GM18907 (cell line): ENCODE measurements around the gene FXN.
A peak's percentile ranks its signal among the peaks of the same experiment; 100 is the strongest.
"Not testable (repeated sequence)": the region's sequence is repeated elsewhere in the genome, so short reads cannot be mapped to it uniquely, and the experiment has no call there.

ENCODE experiments used
- ATAC-seq: cut with Tn5 transposase; IDR thresholded peaks from one replicate; pipeline ENCODE4 v1.9.1; 2021; ENCODE audit warnings: mild to moderate bottlenecking, moderate library complexity; ENCODE audit not compliant: unreplicated experiment

The FXN gene

DNA sequence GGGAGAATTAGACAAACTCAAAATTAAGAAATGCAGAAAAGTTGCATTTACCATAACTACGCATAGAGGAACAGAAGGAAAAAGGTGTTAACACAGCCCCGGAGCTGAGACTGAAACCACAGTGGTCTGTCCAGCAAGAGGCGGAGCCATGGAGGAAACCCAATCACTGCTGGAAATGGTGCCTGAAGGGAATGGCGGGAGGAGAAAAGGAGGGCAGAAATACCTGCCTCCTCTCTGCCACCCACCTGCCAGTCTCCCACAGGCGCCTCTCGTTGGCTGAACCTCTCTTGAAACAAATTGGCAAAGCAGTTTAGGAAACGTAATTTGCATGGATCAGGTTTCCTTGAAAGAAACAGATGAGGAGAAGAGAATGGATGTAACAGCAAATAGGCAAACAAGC, 11.9 kb upstream of the FXN start:
- ATAC-seq = no peak

GRCh38 chr9:69027355-69028097, 8.0 kb upstream of the FXN start:
- peak; percentile 86 for ATAC-seq

GRCh38 chr9:69028754-69029153, 6.8 kb upstream of the FXN start:
- ATAC-seq = no peak

GRCh38 chr9:69029535-69029934, 6.0 kb upstream of the FXN start:
- no peak for ATAC-seq

DNA sequence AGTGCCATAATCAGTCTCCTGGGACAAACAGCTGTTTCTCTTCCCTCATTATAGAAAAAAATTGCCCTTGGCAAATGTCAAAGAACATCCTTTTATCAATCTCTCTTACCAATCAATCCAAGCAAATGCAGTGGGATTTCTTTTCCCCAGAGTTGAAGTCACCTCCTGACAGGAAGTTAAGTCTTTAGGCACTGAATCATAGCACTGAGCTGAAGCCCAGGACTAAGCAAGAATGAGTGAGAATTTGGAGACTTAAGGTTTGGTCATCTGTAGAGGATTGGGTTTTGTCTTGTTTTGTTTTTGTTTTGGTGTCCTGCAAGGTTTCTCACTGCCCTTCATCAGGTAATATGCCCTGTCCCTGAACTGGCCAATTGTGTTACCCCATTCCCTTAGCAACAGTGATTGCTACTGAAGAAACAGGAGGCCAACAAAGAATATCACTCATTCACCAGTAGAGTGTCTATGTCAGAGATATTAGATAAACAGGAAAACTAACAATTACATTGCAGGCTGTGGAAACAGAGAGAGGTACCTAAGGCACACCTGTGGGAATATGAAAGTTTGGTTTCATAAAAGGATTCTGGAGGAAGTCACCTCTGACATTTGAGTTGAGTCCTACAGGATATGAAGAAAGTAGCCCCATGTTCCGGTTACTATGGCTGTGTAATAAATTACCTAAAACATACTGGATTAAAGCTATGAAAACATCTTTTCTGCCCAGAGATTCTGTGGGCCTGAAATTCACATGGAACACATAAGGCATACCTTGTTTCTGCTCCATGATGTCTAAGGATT, 4.5 kb upstream of the FXN start:
- no peak for ATAC-seq

DNA sequence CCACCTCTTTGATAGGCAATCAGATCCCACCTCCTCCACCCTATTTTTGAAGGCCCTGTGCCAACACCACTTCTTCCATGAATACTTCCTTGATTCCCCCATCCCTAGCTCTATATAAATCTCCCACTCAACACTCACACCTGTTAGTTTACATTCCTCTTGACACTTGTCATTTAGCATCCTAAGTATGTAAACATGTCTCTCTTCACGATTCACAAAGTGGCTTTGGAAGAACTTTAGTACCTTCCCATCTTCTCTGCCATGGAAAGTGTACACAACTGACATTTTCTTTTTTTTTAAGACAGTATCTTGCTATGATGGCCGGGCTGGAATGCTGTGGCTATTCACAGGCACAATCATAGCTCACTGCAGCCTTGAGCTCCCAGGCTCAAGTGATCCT, 1.5 kb upstream of the FXN start:
- no peak for ATAC-seq

- peak; percentile 35 for ATAC-seq
Observed at GRCh38 chr9:69036309-69036708, 757 bp downstream of the FXN start.

GRCh38 chr9:69036799-69037198, 1.2 kb downstream of the FXN start:
- ATAC-seq = no peak

DNA sequence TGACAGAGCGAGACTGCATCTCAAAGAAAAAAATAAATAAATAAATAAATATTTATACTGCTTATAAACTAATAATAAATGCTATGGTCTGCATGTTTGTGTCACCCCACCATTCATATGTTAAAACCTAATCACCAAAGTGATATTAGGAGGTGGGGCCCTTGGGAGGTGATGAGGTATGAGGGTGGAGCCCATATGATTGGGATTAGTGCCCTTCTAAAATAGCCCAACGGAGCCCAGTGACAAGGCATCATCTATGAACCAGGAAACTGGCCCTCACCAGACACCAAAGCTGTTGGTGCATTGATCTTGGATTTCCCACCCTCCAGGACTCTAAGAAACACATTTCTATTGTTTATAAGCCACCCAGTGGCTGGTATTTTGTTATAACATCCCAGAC, 5.1 kb downstream of the FXN start:
- ATAC-seq = no peak

- ATAC-seq = no peak
Observed at GRCh38 chr9:69044240-69045219, 9.0 kb downstream of the FXN start.

DNA sequence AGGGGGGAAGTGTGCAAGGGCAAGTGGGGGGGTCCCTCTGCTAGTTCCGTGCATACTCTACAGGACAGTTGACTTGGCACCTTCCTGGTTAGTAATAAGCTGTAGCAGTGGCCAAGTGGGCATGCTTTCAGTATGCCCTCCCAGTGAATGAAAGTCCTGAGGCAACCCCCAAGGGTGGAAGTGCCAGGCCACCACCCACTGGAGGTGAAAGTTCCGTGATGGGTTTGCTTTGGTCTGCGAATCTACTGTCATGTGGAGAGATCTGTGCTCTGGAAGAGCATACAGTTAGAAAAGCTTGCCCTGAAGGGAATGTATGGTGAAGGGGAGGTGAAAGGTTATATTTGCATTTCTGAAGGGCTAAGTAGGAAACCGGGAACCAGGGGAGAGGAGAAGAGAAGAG, 10.3 kb downstream of the FXN start:
- ATAC-seq = no peak

GRCh38 chr9:69046723-69047122, 11.2 kb downstream of the FXN start:
- ATAC-seq = no peak

GRCh38 chr9:69047371-69047770, 11.8 kb downstream of the FXN start:
- no peak for ATAC-seq

- no peak for ATAC-seq
Observed at GRCh38 chr9:69049094-69049493, 13.5 kb downstream of the FXN start.

GRCh38 chr9:69050936-69051335, 15.4 kb downstream of the FXN start:
- not testable (repeated sequence) for ATAC-seq

- no peak for ATAC-seq
Observed at GRCh38 chr9:69054989-69055388, 19.4 kb downstream of the FXN start.

GRCh38 chr9:69056191-69056815, 20.8 kb downstream of the FXN start:
- no peak for ATAC-seq

DNA sequence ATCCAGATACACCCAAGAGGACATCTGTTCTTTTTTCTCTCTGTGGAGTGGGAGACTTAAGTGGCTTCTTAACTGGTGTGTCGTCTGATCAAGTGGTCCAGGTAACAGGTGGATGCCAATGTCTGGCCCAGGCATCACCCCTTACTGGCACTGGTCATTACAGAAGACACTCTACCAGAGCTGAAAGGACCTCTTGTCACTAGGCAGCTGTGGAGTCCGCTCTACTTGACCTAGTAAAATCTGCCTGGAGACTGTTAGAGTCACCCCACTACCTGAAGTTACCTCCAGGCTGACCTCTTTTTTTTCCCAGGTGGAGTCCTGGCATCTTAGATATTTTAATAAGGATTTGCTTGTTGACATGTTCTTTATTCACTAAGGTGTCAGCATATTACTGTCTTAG, 22.5 kb downstream of the FXN start:
- ATAC-seq = no peak

GRCh38 chr9:69060766-69061165, 25.2 kb downstream of the FXN start:
- no peak for ATAC-seq

GRCh38 chr9:69062195-69062594, 26.6 kb downstream of the FXN start:
- ATAC-seq = no peak

- ATAC-seq = no peak
Observed at GRCh38 chr9:69063839-69064238, 28.3 kb downstream of the FXN start.
